Vagina (tissue), 2 donors: Measurements from ENCODE around the gene SLC7A6. TPM values are rescaled to one million over a fixed set of nuclear protein-coding genes. Genes with fewer than 3 reads are reported as not detected.

Experiments used
- DNase-seq, 2 donors: peaks; one replicate each; pipeline ENCODE4 v3.0.0-alpha.2; 2017; ENCODE audit errors: extremely low spot score in 2 of 2
- H3K27ac ChIP-seq: fragments of 200-600 bp; sonication (generic); one replicate; pipeline ENCODE4 v1.5.1; 2019
- H3K27me3 ChIP-seq: fragments of 200-600 bp; sonication (generic); one replicate; pipeline ENCODE4 v1.5.1; 2019
- H3K36me3 ChIP-seq, 2 donors: fragments of 200-600 bp; sonication (generic); one replicate each; pipeline ENCODE4 v1.5.1; 2017 to 2019
- H3K4me1 ChIP-seq: fragments of 200-600 bp; sonication (generic); one replicate; pipeline ENCODE4 v1.5.1; 2019
- H3K4me3 ChIP-seq, 2 donors: fragments of 200-600 bp; sonication (generic); 1 replicate in 1 of 2; 2 replicates in 1 of 2; pipeline ENCODE4 v1.5.1; 2016 to 2019
- H3K9me3 ChIP-seq: fragments of 200-600 bp; sonication (generic); one replicate; pipeline ENCODE4 v1.5.1; 2019
- POLR2A ChIP-seq, 2 donors: fragments of 450-650 bp; IDR thresholded peaks; one replicate each; pipeline ENCODE4 v1.6.1; 2017; ENCODE audit warnings: antibody characterized with exemption in 2 of 2, mild to moderate bottlenecking in 2 of 2, moderate library complexity in 2 of 2
- POLR2AphosphoS5 ChIP-seq, 2 donors: sonication (generic); formaldehyde crosslinking; IDR thresholded peaks; one replicate each; pipeline ENCODE4 v1.9.0; 2017; ENCODE audit warnings: antibody characterized with exemption in 2 of 2, mild to moderate bottlenecking in 2 of 2, low read depth in 1 of 2; ENCODE audit not compliant: insufficient read depth in 1 of 2
- intact Hi-C: fragments of 100-400 bp; cut with DNase I; formaldehyde crosslinking; loops from one replicate; pipeline ENCODE4 v1.15.1; 2023
- total RNA-seq: library from RNA; depleted of rRNA; stranded (reverse); fragments of >200 nt; gene quantifications from one replicate; pipeline ENCODE4 v1.2.3, GENCODE V29; 2016
- TF ChIP-seq, protein P1 (sequence below), 3 experiments: fragments of 450-650 bp in 2 of 3; fragments of 200-600 bp in 1 of 3; sonication (generic) in 1 of 3; IDR thresholded peaks; one replicate each; pipeline ENCODE4 v1.5.1; 2017 to 2019; ENCODE audit warnings: antibody characterized with exemption in 3 of 3, mild to moderate bottlenecking in 2 of 3, moderate library complexity in 2 of 3

Gene SLC7A6
- total RNA-seq, 1 donor from 2014 or later = 35.1 TPM

DNA sequence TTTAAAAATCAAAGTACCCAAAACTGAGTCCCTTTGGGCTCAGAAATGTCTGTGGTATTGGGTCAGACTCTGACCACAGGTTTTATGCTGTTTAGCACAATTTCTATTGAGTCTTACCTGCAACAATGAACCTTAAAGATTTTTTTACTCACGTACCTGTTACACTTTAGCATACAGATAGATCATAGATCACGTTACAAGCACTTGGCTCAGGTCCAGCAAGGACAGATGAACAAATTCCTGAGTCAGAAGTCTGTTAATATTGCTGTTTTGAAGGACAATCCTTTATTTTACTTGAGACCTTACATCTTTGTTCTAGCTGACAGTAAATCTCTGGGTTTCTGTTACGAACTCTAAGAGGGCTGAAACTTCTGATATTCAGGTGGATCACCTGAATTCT lies 33.6 kb downstream of the SLC7A6 start:
- TF ChIP-seq, protein P1, sequence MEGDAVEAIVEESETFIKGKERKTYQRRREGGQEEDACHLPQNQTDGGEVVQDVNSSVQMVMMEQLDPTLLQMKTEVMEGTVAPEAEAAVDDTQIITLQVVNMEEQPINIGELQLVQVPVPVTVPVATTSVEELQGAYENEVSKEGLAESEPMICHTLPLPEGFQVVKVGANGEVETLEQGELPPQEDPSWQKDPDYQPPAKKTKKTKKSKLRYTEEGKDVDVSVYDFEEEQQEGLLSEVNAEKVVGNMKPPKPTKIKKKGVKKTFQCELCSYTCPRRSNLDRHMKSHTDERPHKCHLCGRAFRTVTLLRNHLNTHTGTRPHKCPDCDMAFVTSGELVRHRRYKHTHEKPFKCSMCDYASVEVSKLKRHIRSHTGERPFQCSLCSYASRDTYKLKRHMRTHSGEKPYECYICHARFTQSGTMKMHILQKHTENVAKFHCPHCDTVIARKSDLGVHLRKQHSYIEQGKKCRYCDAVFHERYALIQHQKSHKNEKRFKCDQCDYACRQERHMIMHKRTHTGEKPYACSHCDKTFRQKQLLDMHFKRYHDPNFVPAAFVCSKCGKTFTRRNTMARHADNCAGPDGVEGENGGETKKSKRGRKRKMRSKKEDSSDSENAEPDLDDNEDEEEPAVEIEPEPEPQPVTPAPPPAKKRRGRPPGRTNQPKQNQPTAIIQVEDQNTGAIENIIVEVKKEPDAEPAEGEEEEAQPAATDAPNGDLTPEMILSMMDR (IDR thresholded peaks at IDR 0.05) = no peak
- no peak for TF ChIP-seq POLR2A (IDR thresholded peaks at IDR 0.05)
- TF ChIP-seq POLR2AphosphoS5 (IDR thresholded peaks at IDR 0.05; ENCODE audit: insufficient read depth in 1 of 2, low read depth in 1 of 2) = no peak
- Histone ChIP-seq H3K27ac (no peak overlapping the region), H3K4me3 (no peak overlapping the region), H3K9me3 (no peaks in the 10 kb centered on the region), H3K27me3 (no peaks in the 10 kb centered on the region), H3K36me3 (peaks cover 0 to 73% of the 10 kb centered on the region in 2 donors), H3K4me1 (peaks cover 16% of the 10 kb centered on the region)
- no peak for DNase-seq
- intact Hi-C loops = no loop called here

DNA sequence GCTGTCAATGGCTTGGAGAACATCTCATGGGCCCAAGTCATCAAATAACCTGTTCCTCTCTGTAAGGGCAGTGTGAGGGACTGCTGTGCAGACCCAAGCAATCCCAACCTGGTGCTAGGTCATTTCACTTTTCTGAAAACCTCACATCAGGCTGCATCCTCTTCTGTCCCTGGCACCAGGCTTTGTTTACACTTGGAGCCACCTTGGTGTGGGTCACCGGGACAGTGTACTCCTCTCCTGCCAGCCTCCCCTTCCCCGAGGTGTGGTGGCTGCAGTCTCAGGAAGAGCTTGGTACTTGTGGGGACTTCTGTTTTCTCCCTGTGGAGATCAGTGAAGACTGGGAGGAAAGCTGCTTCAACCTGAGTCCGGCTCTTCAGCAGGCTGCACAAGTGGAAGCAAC lies 34.0 kb downstream of the SLC7A6 start:
- H3K36me3 ChIP-seq = peaks cover 0 to 73% of the 10 kb centered on the region in 2 donors
- H3K27ac ChIP-seq = peak overlapping the region; percentile 12
- TF ChIP-seq POLR2AphosphoS5 (IDR thresholded peaks at IDR 0.05; ENCODE audit: insufficient read depth in 1 of 2, low read depth in 1 of 2) = no peak
- TF ChIP-seq, protein P1 (IDR thresholded peaks at IDR 0.05) = no peak
- no peak for TF ChIP-seq POLR2A (IDR thresholded peaks at IDR 0.05)
- H3K4me3 ChIP-seq = no peak overlapping the region
- H3K9me3 ChIP-seq = no peaks in the 10 kb centered on the region
- DNase-seq = no peak
- no peaks in the 10 kb centered on the region for H3K27me3 ChIP-seq
- intact Hi-C loops = no loop called here
- peaks cover 16% of the 10 kb centered on the region for H3K4me1 ChIP-seq

DNA sequence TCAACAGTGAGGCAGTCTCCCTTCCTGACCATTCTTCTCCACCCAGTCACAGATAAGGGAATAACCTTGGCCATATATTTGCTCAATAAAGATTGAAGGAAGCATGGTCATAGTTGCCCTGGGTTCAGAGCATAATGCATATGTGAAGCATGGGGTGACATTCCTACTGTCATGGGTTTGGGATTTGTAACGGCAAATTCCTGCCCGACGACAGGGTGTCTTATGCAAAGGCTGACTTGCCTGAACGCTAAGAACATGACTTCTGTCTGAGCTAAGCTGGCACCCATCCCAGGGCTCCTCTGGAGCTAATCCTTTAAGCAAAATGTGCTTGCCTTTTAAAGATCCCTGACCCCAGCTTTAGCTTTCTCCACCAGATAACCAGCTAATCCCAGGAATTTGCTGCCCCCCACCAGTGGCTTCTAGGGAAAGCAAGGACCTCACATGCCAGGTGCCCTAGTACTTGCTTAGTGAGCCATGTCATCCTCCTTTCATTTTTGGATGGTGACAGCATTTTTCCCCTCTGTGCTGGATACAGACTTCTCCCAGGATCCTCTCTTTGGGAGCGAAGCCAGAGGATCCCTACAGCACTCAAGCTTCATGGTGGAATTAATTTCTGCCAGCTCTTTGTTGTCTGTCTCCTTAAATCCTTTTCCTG lies 34.7 kb downstream of the SLC7A6 start:
- no peaks in the 10 kb centered on the region for H3K9me3 ChIP-seq
- DNase-seq = no peak
- peaks cover 0 to 73% of the 10 kb centered on the region in 2 donors for H3K36me3 ChIP-seq
- peaks cover 16% of the 10 kb centered on the region for H3K4me1 ChIP-seq
- H3K27me3 ChIP-seq = no peaks in the 10 kb centered on the region
- peak overlapping the region; percentile 12 for H3K27ac ChIP-seq
- intact Hi-C loops = no loop called here
- TF ChIP-seq POLR2A (IDR thresholded peaks at IDR 0.05) = no peak
- TF ChIP-seq, protein P1 (IDR thresholded peaks at IDR 0.05) = no peak
- no peak for TF ChIP-seq POLR2AphosphoS5 (IDR thresholded peaks at IDR 0.05; ENCODE audit: insufficient read depth in 1 of 2, low read depth in 1 of 2)
- H3K4me3 ChIP-seq = no peak overlapping the region

DNA sequence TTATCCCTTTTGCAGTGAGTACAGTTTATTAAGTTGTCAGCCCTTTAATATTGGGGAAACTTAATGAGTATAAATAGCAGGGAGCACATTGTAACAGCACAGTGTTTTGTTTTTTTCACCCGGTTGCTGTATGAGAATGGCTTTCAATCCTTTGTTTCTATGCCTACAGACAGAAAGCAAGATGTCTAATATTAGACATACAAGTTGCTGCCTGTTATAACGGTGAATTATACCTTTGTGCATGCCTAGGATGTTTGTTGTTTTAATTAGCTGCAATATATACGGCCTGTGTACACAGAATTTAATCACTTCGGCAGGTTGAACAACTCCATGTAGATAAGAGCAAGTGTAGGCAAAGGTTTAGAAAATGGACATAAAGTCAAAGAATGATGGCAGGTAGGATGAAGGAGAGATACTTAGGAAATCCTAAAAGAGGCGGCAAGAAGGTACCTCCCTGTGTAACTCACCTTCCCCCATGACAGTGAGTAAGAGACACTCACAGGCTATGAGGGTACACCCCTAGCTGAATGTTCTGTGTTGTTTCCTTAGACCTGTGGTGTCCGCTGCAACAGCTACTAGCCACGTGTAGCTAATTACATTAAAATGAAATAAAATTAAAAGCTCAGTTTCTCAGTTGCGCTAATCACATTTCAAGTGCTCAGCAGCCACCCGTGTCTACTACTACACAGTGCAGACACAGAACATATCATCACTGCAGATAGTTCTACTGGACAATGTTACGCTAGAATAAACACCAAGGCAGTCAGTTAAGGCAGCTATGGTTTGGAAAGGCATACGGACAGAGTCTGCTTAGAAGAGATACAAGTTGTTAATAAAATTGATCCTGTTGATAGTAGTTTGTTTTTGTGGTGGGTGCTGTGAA lies 35.5 kb downstream of the SLC7A6 start:
- H3K4me1 ChIP-seq = peaks cover 16% of the 10 kb centered on the region
- TF ChIP-seq, protein P1 (IDR thresholded peaks at IDR 0.05) = no peak
- no peak for TF ChIP-seq POLR2A (IDR thresholded peaks at IDR 0.05)
- no peaks in the 10 kb centered on the region for H3K27me3 ChIP-seq
- peak overlapping the region; percentile 12 for H3K27ac ChIP-seq
- H3K36me3 ChIP-seq = peaks cover 0 to 74% of the 10 kb centered on the region in 2 donors
- H3K9me3 ChIP-seq = no peaks in the 10 kb centered on the region
- no peak overlapping the region for H3K4me3 ChIP-seq
- no peak for DNase-seq
- intact Hi-C loops = no loop called here
